PC-9 (cell line): ENCODE measurements around the gene MYOG. TPM values are rescaled to one million over a fixed set of nuclear protein-coding genes. Genes with fewer than 3 reads are reported as not detected.

Source experiments
- BruUV-seq: library from RNA; stranded (reverse); fragments of 400-500 nt; replicated peaks from 2 replicates; lab custom pipeline; 2021; lab: Mats Ljungman, UMichigan
- CTCF ChIA-PET: fragments of 300-600 bp; sonication (Branson Sonifier 250); formaldehyde crosslinking; loops from one replicate; lab custom pipeline; 2022; ENCODE audit warnings: antibody characterized with exemption; lab: Charles Lee
- POLR2A ChIA-PET: fragments of 300-600 bp; sonication (Branson Sonifier 250); formaldehyde crosslinking; loops from one replicate; lab custom pipeline; 2022; ENCODE audit warnings: antibody characterized with exemption; ENCODE audit not compliant: unreplicated experiment; lab: Charles Lee
- DNase-seq, 2 experiments: peaks; one replicate each; pipeline versions ENCODE4 v3.0.0 to v3.0.0-alpha.2; 2015 to 2022; ENCODE audit warnings: mixed read lengths in 1 of 2
- H2AFZ ChIP-seq: fragments of 200-600 bp; sonication (generic); 2 replicates; pipeline ENCODE4 v1.8.1; 2017; ENCODE audit warnings: antibody characterized with exemption
- H3F3A ChIP-seq: fragments of 200-600 bp; sonication (generic); 2 replicates; pipeline ENCODE4 v1.8.1; 2017; ENCODE audit warnings: antibody characterized with exemption, mild to moderate bottlenecking, low read depth; ENCODE audit not compliant: insufficient read depth
- H3K27ac ChIP-seq: fragments of 200-600 bp; sonication (generic); 2 replicates; pipeline ENCODE4 v1.6.1; 2016; ENCODE audit warnings: mixed run types
- H3K27me3 ChIP-seq: fragments of 200-600 bp; sonication (generic); 2 replicates; pipeline ENCODE4 v1.6.1; 2016; ENCODE audit warnings: low read depth, mixed run types; ENCODE audit not compliant: insufficient read depth
- H3K36me3 ChIP-seq: fragments of 200-600 bp; sonication (generic); 2 replicates; pipeline ENCODE4 v1.6.1; 2016; ENCODE audit warnings: low read depth, mixed run types
- H3K4me1 ChIP-seq: fragments of 200-600 bp; sonication (generic); replicated peaks from 2 replicates; pipeline ENCODE4 v1.6.1; 2016; ENCODE audit warnings: mixed run types; ENCODE audit not compliant: insufficient read depth
- H3K4me2 ChIP-seq: fragments of 200-600 bp; sonication (generic); 2 replicates; pipeline ENCODE4 v1.6.1; 2017; ENCODE audit warnings: mixed run types
- H3K4me3 ChIP-seq: fragments of 200-600 bp; sonication (generic); 2 replicates; pipeline ENCODE4 v1.6.1; 2016; ENCODE audit warnings: mixed run types
- H3K79me2 ChIP-seq: fragments of 200-600 bp; sonication (generic); 2 replicates; pipeline ENCODE4 v1.6.1; 2017; ENCODE audit warnings: low read depth, mixed run types
- H3K9me2 ChIP-seq: fragments of 200-600 bp; sonication (generic); 2 replicates; pipeline ENCODE4 v1.8.1; 2017; ENCODE audit warnings: mild to moderate bottlenecking; ENCODE audit not compliant: insufficient read depth
- H3K9me3 ChIP-seq: fragments of 200-600 bp; sonication (generic); 2 replicates; pipeline ENCODE4 v1.8.1; 2016; ENCODE audit warnings: low read depth; ENCODE audit not compliant: insufficient read depth
- H4K20me1 ChIP-seq: fragments of 200-600 bp; sonication (generic); 2 replicates; pipeline ENCODE4 v1.8.1; 2017; ENCODE audit not compliant: insufficient read depth
- CTCF ChIP-seq: fragments of 200-600 bp; sonication (generic); conservative IDR thresholded peaks from 2 replicates; pipeline ENCODE4 v1.6.1; 2017; ENCODE audit warnings: mixed run types, antibody characterized with exemption, mild to moderate bottlenecking, moderate library complexity
- EZH2 ChIP-seq: fragments of 200-600 bp; sonication (generic); IDR thresholded peaks from 2 replicates; pipeline ENCODE4 v1.8.0; 2017; ENCODE audit warnings: antibody characterized with exemption, low read depth
- intact Hi-C: fragments of 100-400 bp; cut with micrococcal nuclease; formaldehyde crosslinking; loops from one replicate; pipeline ENCODE4 v1.10.0; 2022; ENCODE audit not compliant: unreplicated experiment
- total RNA-seq: library from RNA; stranded (reverse); gene quantifications from 2 replicates; pipeline ENCODE4 v1.2.3, GENCODE V29; 2021

MYOG gene
- total RNA-seq, 1 experiment from 2014 or later: not detected

GRCh38 chr1:203046984-203047630 lies 38.7 kb downstream of the MYOG start:
- Histone ChIP-seq H2AFZ (no peak overlapping the region), H3K27ac (no peak overlapping the region), H3K9me3 (no peaks in the 10 kb centered on the region), H3K9me2 (no peaks in the 10 kb centered on the region), H3K36me3 (no peaks in the 10 kb centered on the region), H3K4me1 (0 out of 2 replicates have a peak, but pooled peaks cover 4% of the 10 kb centered on the region), H3F3A (no peaks in the 10 kb centered on the region), H3K4me3 (no peak overlapping the region), H3K27me3 (no peaks in the 10 kb centered on the region), H4K20me1 (no peaks in the 10 kb centered on the region), H3K4me2 (no peak overlapping the region), H3K79me2 (no peaks in the 10 kb centered on the region)
- ChIA-PET CTCF (no interaction called here), POLR2A (no interaction called here)
- TF ChIP-seq CTCF (no peak), EZH2 (no peak)
- DNase-seq: peak; percentile 25 to 41
- BruUV-seq: no TSS peak
- intact Hi-C loops: no loop called here

GRCh38 chr1:203045821-203046594 lies 39.8 kb downstream of the MYOG start:
- Histone ChIP-seq H3K4me3 (no peak overlapping the region), H3K79me2 (no peaks in the 10 kb centered on the region), H3K4me2 (no peak overlapping the region), H3K9me2 (no peaks in the 10 kb centered on the region), H3F3A (no peaks in the 10 kb centered on the region), H2AFZ (no peak overlapping the region), H3K9me3 (no peaks in the 10 kb centered on the region), H4K20me1 (no peaks in the 10 kb centered on the region), H3K4me1 (0 out of 2 replicates have a peak, but pooled peaks cover 4% of the 10 kb centered on the region), H3K27me3 (no peaks in the 10 kb centered on the region), H3K27ac (no peak overlapping the region), H3K36me3 (no peaks in the 10 kb centered on the region)
- BruUV-seq: no TSS peak
- ChIA-PET CTCF (interaction anchor here (0.5 kb wide), 1 partner anchor 220 kb away, joined by 5 read pairs; no protein-coding TSS in a partner anchor), POLR2A (no interaction called here)
- intact Hi-C loops: no loop called here
- DNase-seq: peak in 1 of 2 experiments; percentile 4
- no peak for TF ChIP-seq CTCF
- no peak for TF ChIP-seq EZH2

- H3K9me3 ChIP-seq: no peaks in the 10 kb centered on the region
- TF ChIP-seq EZH2: no peak
- TF ChIP-seq CTCF: no peak
- H2AFZ ChIP-seq: no peak overlapping the region
- H3K79me2 ChIP-seq: no peaks in the 10 kb centered on the region
- H3K4me1 ChIP-seq: 0 out of 2 replicates have a peak, but pooled peaks cover 4% of the 10 kb centered on the region
- ChIA-PET POLR2A (no interaction called here), CTCF (interaction anchor here (0.5 kb wide), 1 partner anchor 221 kb away, joined by 5 read pairs; no protein-coding TSS in a partner anchor)
- H3K9me2 ChIP-seq: no peaks in the 10 kb centered on the region
- H3F3A ChIP-seq: no peaks in the 10 kb centered on the region
- no peaks in the 10 kb centered on the region for H3K36me3 ChIP-seq
- no TSS peak for BruUV-seq
- H4K20me1 ChIP-seq: no peaks in the 10 kb centered on the region
- no peak overlapping the region for H3K27ac ChIP-seq
- H3K27me3 ChIP-seq: no peaks in the 10 kb centered on the region
- no peak overlapping the region for H3K4me3 ChIP-seq
- H3K4me2 ChIP-seq: no peak overlapping the region
- intact Hi-C loops: no loop called here
- DNase-seq: peak in 1 of 2 experiments; percentile 26
These were observed 40.5 kb downstream of the MYOG start for GRCh38 chr1:203045336-203045735.
